ENCODE measurements around the gene SH2D3C.

Gene SH2D3C

DNA sequence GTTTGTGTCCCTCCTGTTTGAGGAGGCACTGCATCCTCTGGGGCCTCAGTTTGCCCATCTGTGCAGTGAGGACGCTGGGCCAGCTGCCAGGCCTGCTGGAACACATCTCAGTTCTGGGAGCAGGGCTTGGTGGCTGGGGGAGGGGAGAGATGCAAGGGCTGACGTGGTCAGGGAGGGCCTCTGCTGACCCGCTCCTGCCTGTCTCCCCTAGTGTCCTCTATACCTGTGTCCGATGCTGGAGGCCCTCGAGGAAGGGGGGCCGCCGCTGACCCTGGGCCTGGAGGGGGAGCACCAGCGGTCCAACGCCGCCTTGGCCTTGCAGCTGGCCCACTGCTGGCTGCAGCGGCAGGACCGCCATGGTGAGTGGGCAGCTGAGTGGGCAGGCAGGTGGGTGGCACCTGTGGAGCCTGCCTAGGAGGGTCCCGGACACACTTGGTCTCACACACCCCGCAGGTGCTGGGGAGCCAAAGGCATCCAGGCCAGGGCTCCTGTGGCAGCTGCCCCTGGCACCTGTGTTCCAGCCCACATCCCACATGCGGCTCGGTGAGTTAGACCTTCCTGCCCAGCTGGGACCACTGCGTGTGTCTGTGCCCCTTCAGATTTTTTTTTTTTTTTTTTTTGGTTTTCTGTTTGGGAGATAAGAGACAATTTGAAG lies 30.0 kb upstream of the SH2D3C start:
- DNase-seq, result no peak

GRCh38 chr9:127806871-127807270 lies 28.4 kb upstream of the SH2D3C start:
- DNase-seq, result no peak

GRCh38 chr9:127805620-127806019 lies 27.2 kb upstream of the SH2D3C start:
- no peak for DNase-seq

DNA sequence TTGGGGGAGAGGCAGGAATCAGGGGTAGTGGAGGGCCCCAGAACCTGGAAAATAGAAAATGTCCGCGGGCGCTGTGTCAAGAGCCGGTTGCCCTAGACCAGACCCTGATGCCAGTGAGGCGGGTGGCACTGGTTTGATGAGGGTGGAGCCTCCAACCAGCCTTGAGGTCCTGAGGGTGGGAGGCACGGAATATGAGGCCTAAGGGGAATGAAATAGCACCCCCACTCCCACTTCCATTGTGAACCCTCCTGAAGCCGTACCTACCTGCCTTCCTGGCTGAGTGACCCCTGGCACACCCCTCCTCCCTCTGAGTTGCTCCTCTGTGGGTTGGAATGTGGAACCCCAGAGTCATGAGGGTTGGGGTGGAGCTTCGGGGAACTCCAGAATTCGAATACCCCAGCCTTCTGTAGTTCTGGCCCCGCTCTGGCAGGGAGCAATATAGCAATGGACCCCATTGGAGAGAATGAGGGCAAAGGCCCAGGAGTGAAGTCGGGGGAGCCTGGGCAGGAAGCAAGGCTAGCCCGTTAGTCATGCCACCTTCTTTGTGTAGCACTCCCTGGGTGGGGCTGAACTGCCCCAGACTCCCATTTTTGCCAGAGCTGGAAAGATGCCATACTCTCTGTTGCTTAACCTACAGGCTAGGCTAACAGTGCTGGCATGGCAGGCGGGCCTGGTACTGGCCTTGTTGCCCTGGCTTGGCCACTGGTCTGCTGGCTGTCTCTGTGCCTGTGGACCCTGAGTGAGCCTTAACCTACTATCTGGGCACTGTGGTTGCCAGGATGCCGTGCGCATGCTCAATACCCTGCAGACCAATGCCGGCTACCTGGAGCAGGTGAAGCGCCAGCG lies 25.3 kb upstream of the SH2D3C start:
- no peak for DNase-seq

DNA sequence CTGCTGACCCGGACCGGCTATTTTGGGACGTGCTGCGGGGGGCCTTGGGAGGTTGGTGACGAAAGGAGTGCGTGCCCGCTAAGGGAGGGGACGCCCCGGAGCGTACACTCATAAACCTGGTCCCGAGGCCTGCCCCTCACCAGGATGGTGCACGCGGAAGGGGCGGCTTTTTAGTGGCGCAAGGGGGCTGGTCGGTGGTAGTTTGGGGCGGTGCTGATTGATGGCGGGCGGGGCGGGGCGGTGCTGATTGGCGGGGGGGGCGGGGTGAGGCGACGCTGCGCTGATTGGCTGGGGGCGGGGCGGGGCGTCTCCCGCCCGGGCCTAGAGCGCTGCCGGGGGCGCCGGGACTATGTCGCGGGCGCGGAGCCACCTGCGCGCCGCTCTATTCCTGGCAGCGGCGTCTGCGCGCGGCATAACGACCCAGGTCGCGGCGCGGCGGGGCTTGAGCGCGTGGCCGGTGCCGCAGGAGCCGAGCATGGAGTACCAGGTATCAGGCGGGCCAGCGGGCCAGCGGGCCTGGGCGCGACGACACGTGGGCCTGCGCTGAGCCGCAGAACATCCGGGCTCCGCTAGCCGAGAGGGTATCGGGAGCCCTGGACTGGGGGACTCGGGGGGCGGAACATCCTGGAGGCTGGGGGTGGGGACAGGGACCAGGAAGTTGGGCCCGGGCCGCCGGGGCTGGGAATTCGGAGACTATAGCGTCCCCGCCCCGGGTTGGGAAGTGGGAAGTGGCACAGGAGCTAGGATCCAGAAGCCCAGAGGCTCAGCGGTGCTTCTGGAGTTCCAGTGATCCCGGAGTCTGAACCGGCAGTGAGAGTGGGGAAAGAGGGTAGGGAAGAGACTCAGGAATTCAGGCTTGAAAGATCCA lies 24.3 kb upstream of the SH2D3C start, which contains the start of gene FPGS:
TSS of gene FPGS (plus strand) at position 307 of the 868 bp plus-strand sequence. CDS start at position 350, 43 bp downstream.
- peak; percentile 57 for DNase-seq

DNA sequence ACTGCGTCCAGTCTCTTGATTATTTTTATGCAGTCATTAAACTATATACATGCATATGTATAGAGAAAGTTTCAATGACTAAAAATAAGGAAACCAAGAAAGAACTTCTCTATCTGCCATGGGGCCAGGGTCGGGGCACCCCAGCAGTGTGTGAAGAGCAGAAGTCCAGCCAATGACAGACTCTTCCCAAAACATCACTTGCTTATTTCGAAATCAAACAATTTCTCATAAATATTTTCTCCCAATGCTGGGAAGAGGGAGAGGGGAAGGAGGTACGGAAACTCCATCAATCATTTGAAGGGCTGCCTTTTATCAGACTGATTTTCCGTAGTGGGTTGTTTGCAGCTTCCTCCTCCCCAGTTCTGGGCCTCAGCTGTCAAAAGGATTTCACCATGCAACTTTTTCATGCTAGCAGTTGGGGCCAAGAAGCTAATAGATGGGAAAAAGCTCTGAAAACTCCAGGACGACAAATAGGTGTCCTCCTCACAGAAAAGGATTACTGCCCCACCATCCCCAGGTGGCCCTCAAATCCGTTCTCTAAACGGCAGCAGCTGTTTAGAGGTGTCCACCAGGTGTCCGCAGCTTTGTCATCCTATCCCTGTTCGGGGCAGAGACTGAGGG lies 23.6 kb upstream of the SH2D3C start:
- no peak for DNase-seq

DNA sequence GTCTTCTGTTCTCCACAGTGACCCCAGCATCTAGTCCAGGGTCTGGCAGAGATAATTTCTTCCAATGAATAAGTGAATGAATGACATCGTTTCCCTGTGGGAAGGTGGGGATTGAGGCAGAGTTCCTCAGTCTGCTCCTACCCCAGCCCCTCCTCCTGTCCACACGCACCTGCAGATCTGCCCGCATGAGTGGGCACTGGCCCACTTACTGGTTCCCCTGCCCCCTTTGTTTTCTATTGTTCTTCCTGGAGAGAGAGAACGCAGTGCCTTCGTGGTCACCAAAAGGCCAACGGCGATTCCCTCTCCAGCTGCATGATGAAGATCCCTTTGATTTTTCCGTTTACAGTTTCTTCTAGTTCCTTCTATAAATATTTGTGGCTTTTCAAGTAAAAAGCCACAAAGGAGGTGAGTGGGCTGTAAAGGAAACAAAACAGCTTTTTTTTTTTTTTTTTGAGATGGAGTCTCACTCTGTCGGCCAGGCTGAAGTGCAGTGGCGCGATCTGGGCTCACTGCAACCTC lies 18.4 kb upstream of the SH2D3C start:
- DNase-seq, result no peak

- DNase-seq, result no peak
These were observed 17.9 kb upstream of the SH2D3C start for GRCh38 chr9:127796225-127796813.

- DNase-seq, result no peak
These were observed 15.7 kb upstream of the SH2D3C start for GRCh38 chr9:127794001-127794791.

- no peak for DNase-seq
These were observed 14.7 kb upstream of the SH2D3C start for GRCh38 chr9:127793093-127793708.

DNA sequence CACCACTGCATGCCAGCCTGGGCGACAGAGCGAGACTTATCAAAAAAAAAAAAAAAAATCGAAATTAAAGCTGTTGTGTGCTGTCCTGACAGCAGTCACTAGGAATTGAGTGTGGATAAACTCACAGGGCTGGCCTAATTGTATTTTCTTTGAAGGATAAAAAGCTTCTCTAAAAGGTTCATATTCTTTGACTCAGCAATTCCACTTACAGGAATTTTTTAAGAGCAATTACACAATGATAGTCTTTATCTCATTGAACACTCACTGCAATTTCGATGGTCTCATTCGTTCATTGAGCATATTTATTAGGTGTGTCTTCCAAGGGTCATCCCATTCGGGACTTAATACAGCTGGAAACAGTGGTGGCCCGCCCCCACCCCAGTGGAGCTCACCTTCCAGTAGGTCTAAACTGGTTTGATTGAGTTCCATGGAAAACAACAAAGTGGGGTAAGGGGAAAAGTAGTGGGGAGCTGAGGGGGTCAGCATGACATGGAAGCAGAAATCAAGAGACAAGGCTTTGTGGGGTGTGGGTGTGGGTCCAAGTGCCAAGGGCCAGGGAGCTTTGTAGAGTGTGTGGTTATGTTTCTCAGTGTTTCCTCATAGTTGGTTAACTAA lies 14.1 kb upstream of the SH2D3C start:
- no peak for DNase-seq

GRCh38 chr9:127791085-127791484 lies 12.6 kb upstream of the SH2D3C start:
- DNase-seq, result no peak

DNA sequence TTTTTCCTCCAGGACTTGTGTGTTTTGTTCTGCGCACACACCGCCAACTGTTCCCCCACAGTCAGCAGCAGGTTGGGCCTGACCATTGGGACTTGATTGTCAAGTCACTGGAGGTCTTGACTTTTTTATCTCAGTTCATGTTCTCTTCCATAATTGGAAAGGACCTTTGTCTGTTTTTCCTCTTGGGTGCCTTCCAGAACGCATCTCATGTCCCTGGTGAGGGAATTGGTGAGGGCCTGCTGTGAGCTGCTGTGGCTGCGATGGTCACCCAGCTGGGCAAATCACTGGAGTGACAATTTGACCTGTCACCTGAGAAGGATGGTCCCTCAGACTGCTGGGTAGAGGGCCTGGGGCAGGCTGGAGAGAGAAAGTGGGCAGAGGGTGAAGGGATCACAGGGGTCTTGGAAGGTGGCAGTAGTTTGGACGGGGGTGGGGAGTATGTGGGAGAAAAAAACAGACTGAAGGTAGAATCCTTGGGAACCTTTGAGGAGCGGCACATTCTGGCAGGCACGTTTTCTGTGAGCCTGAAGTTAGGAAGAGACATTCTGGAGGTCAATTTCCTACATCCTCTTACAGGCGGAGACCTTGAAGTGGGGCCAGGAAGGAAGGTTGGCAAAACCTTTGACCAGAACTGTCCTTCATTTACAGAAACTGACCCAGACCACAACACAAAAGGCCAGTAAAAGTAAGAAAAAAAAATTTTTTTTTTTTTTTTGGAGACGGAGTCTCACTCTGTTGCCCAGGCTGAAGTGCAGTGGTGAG lies 11.8 kb upstream of the SH2D3C start:
- no peak for DNase-seq

- DNase-seq, result no peak
These were observed 10.7 kb upstream of the SH2D3C start for GRCh38 chr9:127789179-127789578.

DNA sequence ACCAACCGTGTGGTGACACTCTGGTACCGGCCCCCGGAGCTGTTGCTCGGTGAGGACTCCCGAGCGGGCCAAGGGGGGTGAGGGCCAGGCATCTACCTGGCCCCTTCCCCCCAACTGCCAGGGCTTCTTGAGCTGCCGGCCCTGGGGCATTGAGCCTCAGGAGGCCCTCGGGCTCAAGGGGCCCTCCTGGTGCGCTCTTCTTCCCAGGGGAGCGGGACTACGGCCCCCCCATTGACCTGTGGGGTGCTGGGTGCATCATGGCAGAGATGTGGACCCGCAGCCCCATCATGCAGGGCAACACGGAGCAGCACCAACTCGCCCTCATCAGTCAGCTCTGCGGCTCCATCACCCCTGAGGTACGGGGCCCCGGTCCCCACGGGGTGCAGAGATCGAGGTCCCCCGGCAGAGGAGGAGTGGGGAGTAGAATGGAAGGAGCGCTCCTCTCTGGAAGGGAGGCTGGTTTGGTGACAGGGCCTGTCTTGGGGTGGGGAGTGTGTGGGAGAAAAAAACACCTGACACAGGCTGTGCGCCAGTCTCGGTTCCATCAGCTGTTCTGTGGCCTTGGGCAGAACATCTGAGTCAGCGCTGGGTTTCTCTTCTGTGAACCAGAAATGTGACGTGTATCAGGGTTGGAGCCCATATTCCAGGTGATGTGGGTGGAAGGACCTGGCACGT lies 10.0 kb upstream of the SH2D3C start:
- DNase-seq, result no peak

DNA sequence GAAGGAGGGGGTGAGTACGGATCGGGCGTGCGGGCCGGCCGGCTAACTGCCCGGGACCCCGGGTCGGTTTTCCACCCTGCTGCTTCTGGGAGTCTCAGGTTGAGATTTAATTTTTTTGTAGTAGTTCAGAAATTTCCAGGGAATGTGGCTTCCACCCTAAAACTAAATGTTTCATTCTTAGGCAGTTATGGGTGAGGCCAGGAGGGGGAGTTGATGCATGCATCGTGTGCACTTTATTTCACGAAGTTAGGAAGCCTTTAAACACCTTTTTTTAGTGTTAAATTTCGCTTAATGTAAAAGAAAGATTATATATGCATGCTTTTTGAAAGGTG lies 8.3 kb upstream of the SH2D3C start:
- DNase-seq, result no peak

DNA sequence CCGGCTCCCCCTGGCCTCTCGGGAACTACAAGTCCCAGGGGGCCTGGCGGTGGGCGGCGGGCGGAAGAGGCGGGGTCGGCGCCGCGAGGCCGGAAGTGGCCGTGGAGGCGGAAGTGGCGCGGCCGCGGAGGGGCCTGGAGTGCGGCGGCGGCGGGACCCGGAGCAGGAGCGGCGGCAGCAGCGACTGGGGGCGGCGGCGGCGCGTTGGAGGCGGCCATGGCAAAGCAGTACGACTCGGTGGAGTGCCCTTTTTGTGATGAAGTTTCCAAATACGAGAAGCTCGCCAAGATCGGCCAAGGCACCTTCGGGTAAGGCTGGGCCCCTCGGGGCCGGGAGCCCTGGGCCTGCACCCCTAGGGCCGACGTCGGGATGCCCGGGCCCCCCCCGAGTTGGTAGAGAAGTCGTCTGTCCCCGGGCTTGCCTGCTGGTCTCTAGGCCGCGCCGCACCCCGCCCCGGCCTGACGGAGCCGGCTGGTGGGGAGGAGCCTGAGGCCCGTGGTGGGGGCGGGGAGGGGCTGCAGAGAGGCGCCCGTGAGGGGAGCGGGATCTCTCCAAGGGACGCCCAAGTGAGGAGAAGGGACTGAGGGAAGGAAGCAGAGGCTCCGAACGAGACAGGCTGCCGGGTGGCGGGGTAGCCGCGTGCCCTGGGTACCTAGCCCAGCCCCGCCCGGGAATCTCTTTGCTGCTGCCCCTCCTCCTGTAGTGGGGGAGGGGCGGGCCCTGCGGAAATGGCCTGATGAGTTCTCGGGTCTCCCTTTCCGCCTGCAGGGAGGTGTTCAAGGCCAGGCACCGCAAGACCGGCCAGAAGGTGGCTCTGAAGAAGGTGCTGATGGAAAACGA lies 7.7 kb upstream of the SH2D3C start, which contains the start of gene CDK9:
TSS of gene CDK9 (plus strand) at position 102 of the 840 bp plus-strand sequence. CDS start at position 217, 115 bp downstream.
- DNase-seq, result peak; percentile 46

Data from NCI-H526 treated with DMSO at 0.1 percent for 48 hours (cell line).